Femur (tissue), 1 donor: ENCODE data around the gene MED7.

ENCODE experiments used
- DNase-seq: peaks from one replicate; pipeline ENCODE4 v3.0.0-alpha.2; 2017

Gene MED7

DNA sequence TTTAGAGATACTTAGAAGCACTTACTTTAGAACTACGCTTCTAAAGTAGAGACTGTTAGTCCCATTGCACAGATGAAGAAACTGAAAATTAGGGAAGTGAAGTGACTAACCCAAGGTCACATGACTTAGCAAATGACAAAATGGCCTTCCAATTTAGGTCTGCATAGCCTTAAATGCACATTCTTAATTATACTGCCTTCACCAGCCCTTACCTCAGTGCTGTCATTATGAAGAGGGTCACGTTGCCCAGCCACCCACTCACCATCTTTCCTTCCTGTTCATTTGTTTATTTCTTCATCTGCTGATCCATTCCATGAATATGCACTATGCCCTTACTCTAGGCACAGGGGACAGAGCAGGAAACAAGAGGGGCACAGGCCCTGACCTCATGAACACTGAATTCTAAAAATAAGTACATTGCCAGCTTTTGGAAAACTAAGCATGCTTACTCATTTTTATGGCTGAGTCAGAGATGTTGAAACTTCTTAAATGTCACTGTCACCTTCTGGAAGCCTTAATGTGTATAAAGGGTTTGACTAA lies 42.5 kb downstream of the MED7 start:
- no peak for DNase-seq

DNA sequence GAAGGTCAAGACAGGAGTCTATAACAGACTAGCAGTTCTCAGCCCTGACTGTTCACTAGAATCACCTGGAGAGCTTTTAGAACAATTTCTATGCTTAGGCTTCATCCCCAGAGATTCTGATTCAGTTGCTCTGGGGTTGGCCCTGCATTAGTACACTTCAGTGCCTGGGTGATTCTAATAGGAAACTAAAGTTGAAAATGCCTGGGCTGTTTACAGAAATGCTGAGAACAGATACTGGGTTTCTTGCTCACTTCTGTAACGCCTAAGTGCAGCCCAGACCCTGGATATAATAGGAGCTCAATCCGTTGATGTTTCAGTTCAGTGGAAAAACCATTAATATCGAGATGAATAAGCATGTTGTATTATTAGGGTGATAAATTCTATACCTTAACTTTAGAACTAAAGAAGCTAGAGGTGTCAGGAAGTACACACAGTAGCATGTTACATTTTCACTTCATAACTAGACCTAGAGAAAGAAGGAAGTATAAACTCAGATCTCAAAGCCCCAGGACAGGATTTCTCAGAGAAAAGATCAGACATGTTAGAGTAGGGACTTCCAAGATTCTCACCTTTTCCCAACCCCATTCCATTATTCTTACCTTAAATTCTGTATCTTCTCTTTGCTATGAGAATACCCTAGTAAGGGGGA lies 54.2 kb downstream of the MED7 start:
- no peak for DNase-seq
